ENCODE results near the gene ZSCAN2. TPM values are rescaled to one million over a fixed set of nuclear protein-coding genes. Genes with fewer than 3 reads are reported as not detected.

ZSCAN2 gene
- total and polyA plus RNA-seq, 10 of the 15 experiments (the other 5 are each of a cell fraction or from before 2014, with no cell fraction given), result 2.7 to 13.2 (median 8.6) TPM

DNA sequence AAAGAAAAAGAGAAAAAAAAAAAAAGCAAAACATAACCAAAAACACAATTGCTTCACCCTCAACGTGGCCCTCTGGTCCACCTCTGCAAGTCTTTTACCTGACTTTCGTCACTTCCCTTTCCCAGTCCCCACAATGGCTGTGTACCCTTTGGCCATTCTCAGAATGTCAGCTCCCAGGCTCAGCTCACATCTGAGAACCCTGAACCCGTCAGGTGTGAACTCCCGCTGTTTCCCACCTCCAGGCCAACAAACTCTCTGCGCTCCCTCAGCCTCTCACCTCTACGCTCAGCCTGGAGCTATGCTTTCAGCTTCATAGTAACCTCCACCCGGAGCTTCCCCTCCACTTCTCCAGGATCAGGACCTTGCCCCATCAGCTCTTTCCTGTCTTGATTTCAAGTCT is 23.6 kb downstream of the ZSCAN2 start:
- no peak overlapping the region for H3K27ac ChIP-seq (ENCODE audit: control insufficient read depth, insufficient read depth)
- no peaks in the 10 kb centered on the region for H3K4me1 ChIP-seq (ENCODE audit: control insufficient read depth, insufficient read depth, low read length)
- no peak overlapping the region for H3K4me3 ChIP-seq
- BruUV-seq (replicated peaks), result no TSS peak
- no peak for ATAC-seq
- H3K27me3 ChIP-seq (replicated peaks in 1 of 2; ENCODE audit: control insufficient read depth in 2 of 2, insufficient read depth in 2 of 2, low read length in 1 of 2), result no peaks in the 10 kb centered on the region
- DNase-seq (ENCODE audit: low read depth, low spot score), result no peak
- H3K36me3 ChIP-seq (ENCODE audit: control insufficient read depth in 2 of 2, insufficient read depth in 2 of 2, low read length in 1 of 2), result peaks cover 1 to 10% of the 10 kb centered on the region in 2 experiments
- no peaks in the 10 kb centered on the region for H3K79me2 ChIP-seq (ENCODE audit: control insufficient read depth, insufficient read depth, low read length)
- 76% methylated on average over 7 of the region's 7 CpGs for WGBS (ENCODE audit: insufficient coverage, insufficient replicate concordance, low lambda C conversion rate, missing lambda C conversion rate)
- intact Hi-C loops (cut with micrococcal nuclease; ENCODE audit: unreplicated experiment), result no loop called here
- ChIA-PET SMC1A (ENCODE audit: uncharacterized antibody, unreplicated experiment) (interaction anchor here (1.3 kb wide), 1 partner anchor 10 kb away, joined by 3 read pairs; no protein-coding TSS in a partner anchor), CTCF (interaction anchor here (1.6 to 1.9 kb wide), 2 partner anchors 53 to 221 kb away, joined by 5 to 6 read pairs; no protein-coding TSS in a partner anchor), RAD21 (ENCODE audit: unreplicated experiment) (no interaction called here), POLR2A (no interaction called here)
- in situ Hi-C loops (cut with MboI), result no loop called here
- no peak overlapping the region for H3K9ac ChIP-seq (ENCODE audit: control insufficient read depth, insufficient read depth, low read length)
- no peaks in the 10 kb centered on the region for H4K20me1 ChIP-seq (ENCODE audit: control insufficient read depth, insufficient read depth)
- no peak for TF ChIP-seq ZBED1 (IDR thresholded peaks at IDR 0.05; ENCODE audit: borderline replicate concordance)
- TF ChIP-seq SIX5 (IDR thresholded peaks at IDR 0.05; ENCODE audit: low read depth, low read length, severe bottlenecking), result no peak
- no peak for TF ChIP-seq BCL11A (IDR thresholded peaks at IDR 0.05; ENCODE audit: low read depth, low read length)
- TF ChIP-seq TCF7 (IDR thresholded peaks at IDR 0.05; ENCODE audit: borderline replicate concordance), result no peak
- no peak for TF ChIP-seq RBBP5 (conservative IDR thresholded peaks at IDR 0.05)
- TF ChIP-seq, protein P1, sequence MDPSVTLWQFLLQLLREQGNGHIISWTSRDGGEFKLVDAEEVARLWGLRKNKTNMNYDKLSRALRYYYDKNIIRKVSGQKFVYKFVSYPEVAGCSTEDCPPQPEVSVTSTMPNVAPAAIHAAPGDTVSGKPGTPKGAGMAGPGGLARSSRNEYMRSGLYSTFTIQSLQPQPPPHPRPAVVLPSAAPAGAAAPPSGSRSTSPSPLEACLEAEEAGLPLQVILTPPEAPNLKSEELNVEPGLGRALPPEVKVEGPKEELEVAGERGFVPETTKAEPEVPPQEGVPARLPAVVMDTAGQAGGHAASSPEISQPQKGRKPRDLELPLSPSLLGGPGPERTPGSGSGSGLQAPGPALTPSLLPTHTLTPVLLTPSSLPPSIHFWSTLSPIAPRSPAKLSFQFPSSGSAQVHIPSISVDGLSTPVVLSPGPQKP (IDR thresholded peaks at IDR 0.05; ENCODE audit: low read depth, low read length), result no peak
- TF ChIP-seq CREB1 (IDR thresholded peaks at IDR 0.05; ENCODE audit: low read depth), result no peak
- TF ChIP-seq, protein P2, sequence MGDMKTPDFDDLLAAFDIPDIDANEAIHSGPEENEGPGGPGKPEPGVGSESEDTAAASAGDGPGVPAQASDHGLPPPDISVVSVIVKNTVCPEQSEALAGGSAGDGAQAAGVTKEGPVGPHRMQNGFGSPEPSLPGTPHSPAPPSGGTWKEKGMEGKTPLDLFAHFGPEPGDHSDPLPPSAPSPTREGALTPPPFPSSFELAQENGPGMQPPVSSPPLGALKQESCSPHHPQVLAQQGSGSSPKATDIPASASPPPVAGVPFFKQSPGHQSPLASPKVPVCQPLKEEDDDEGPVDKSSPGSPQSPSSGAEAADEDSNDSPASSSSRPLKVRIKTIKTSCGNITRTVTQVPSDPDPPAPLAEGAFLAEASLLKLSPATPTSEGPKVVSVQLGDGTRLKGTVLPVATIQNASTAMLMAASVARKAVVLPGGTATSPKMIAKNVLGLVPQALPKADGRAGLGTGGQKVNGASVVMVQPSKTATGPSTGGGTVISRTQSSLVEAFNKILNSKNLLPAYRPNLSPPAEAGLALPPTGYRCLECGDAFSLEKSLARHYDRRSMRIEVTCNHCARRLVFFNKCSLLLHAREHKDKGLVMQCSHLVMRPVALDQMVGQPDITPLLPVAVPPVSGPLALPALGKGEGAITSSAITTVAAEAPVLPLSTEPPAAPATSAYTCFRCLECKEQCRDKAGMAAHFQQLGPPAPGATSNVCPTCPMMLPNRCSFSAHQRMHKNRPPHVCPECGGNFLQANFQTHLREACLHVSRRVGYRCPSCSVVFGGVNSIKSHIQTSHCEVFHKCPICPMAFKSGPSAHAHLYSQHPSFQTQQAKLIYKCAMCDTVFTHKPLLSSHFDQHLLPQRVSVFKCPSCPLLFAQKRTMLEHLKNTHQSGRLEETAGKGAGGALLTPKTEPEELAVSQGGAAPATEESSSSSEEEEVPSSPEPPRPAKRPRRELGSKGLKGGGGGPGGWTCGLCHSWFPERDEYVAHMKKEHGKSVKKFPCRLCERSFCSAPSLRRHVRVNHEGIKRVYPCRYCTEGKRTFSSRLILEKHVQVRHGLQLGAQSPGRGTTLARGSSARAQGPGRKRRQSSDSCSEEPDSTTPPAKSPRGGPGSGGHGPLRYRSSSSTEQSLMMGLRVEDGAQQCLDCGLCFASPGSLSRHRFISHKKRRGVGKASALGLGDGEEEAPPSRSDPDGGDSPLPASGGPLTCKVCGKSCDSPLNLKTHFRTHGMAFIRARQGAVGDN (IDR thresholded peaks at IDR 0.05), result no peak
- TF ChIP-seq PML (IDR thresholded peaks at IDR 0.05; ENCODE audit: low read length), result no peak
- no peak for TF ChIP-seq MTA2 (IDR thresholded peaks at IDR 0.05; ENCODE audit: low read depth)
- TF ChIP-seq TAF1 (IDR thresholded peaks at IDR 0.05; ENCODE audit: borderline replicate concordance, low read depth, low read length), result no peak
- no peak for TF ChIP-seq IKZF2 (IDR thresholded peaks at IDR 0.05)
- no peak for TF ChIP-seq CHD4 (IDR thresholded peaks at IDR 0.05)
- TF ChIP-seq, protein P3, sequence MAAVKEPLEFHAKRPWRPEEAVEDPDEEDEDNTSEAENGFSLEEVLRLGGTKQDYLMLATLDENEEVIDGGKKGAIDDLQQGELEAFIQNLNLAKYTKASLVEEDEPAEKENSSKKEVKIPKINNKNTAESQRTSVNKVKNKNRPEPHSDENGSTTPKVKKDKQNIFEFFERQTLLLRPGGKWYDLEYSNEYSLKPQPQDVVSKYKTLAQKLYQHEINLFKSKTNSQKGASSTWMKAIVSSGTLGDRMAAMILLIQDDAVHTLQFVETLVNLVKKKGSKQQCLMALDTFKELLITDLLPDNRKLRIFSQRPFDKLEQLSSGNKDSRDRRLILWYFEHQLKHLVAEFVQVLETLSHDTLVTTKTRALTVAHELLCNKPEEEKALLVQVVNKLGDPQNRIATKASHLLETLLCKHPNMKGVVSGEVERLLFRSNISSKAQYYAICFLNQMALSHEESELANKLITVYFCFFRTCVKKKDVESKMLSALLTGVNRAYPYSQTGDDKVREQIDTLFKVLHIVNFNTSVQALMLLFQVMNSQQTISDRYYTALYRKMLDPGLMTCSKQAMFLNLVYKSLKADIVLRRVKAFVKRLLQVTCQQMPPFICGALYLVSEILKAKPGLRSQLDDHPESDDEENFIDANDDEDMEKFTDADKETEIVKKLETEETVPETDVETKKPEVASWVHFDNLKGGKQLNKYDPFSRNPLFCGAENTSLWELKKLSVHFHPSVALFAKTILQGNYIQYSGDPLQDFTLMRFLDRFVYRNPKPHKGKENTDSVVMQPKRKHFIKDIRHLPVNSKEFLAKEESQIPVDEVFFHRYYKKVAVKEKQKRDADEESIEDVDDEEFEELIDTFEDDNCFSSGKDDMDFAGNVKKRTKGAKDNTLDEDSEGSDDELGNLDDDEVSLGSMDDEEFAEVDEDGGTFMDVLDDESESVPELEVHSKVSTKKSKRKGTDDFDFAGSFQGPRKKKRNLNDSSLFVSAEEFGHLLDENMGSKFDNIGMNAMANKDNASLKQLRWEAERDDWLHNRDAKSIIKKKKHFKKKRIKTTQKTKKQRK (IDR thresholded peaks at IDR 0.05; ENCODE audit: low read depth, low read length), result no peak
- no peak for TF ChIP-seq POLR2AphosphoS5 (IDR thresholded peaks at IDR 0.05; ENCODE audit: low read length)
- no peak for TF ChIP-seq SP1 (IDR thresholded peaks at IDR 0.05; ENCODE audit: low read depth, low read length)
- no peak for TF ChIP-seq BHLHE40 (IDR thresholded peaks at IDR 0.05; ENCODE audit: borderline replicate concordance in 1 of 2, low read depth in 2 of 2, low read length in 1 of 2)
- no peak for TF ChIP-seq POU2F2 (IDR thresholded peaks at IDR 0.05; ENCODE audit: borderline replicate concordance, low read depth, low read length)
- H3K4me2 ChIP-seq (ENCODE audit: control insufficient read depth, insufficient read depth), result no peak overlapping the region
- peaks cover 26% of the 10 kb centered on the region for H3K9me3 ChIP-seq (replicated peaks; ENCODE audit: control insufficient read depth, insufficient read depth, low read length)
- FAIRE-seq, result no peak
- no peak overlapping the region for H2AFZ ChIP-seq (ENCODE audit: control insufficient read depth, low read depth, low read length)

Measured in GM12878 (cell line).